Activated CD4-positive, alpha-beta T cell treated with anti-CD3 and anti-CD28 coated beads, Interleukin-2, amount 50 U/mL, for 16 hours (primary cell): Measurements from ENCODE around the gene PIF1.
"Not testable (repeated sequence)": the region's sequence is repeated elsewhere in the genome, so short reads cannot be mapped to it uniquely, and the experiment has no call there.

ENCODE experiments used
- DNase-seq: peaks from one replicate; pipeline ENCODE4 v3.0.0-alpha.2; 2020

The PIF1 gene

GRCh38 chr15:64847448-64847847 is 22.0 kb upstream of the PIF1 start:
- DNase-seq, result no peak

- DNase-seq, result no peak
Measured at GRCh38 chr15:64847016-64847415, 21.6 kb upstream of the PIF1 start.

- no peak for DNase-seq
Measured at GRCh38 chr15:64845831-64846595, 20.6 kb upstream of the PIF1 start.

- no peak for DNase-seq
Measured at GRCh38 chr15:64845183-64845611, 19.8 kb upstream of the PIF1 start.

- peak; percentile 53 for DNase-seq
Measured at GRCh38 chr15:64844576-64845145, 19.2 kb upstream of the PIF1 start.

GRCh38 chr15:64843991-64844390 is 18.5 kb upstream of the PIF1 start:
- DNase-seq, result no peak

- DNase-seq, result peak; percentile 22
Measured at GRCh38 chr15:64842986-64843561, 17.6 kb upstream of the PIF1 start.

GRCh38 chr15:64842096-64842939 is 16.9 kb upstream of the PIF1 start:
- peak; percentile 18 for DNase-seq

GRCh38 chr15:64841344-64842095 is 16.1 kb upstream of the PIF1 start, which contains the start of gene PLEKHO2:
TSS of gene PLEKHO2 (plus strand) at chr15:64841915. CDS start at chr15:64842017, 102 bp downstream.
- peak; percentile 95 for DNase-seq

- DNase-seq, result no peak
Measured at GRCh38 chr15:64841060-64841343, 15.6 kb upstream of the PIF1 start.

GRCh38 chr15:64837502-64837901 is 12.1 kb upstream of the PIF1 start:
- DNase-seq, result peak; percentile 53

- no peak for DNase-seq
Measured at GRCh38 chr15:64836023-64836536, 10.6 kb upstream of the PIF1 start.

GRCh38 chr15:64833690-64834089 is 8.2 kb upstream of the PIF1 start:
- DNase-seq, result no peak

- no peak for DNase-seq
Measured at GRCh38 chr15:64828985-64829384, 3.5 kb upstream of the PIF1 start.

GRCh38 chr15:64824929-64825430 is 467 bp downstream of the PIF1 start:
- no peak for DNase-seq

GRCh38 chr15:64816452-64816851 is 9.0 kb downstream of the PIF1 start:
- no peak for DNase-seq

GRCh38 chr15:64814965-64815364 is 10.5 kb downstream of the PIF1 start:
- DNase-seq, result not testable (repeated sequence)

- not testable (repeated sequence) for DNase-seq
Measured at GRCh38 chr15:64814283-64814682, 11.2 kb downstream of the PIF1 start.

GRCh38 chr15:64813075-64813474 is 12.4 kb downstream of the PIF1 start:
- no peak for DNase-seq

GRCh38 chr15:64810497-64811326 is 14.7 kb downstream of the PIF1 start:
- DNase-seq, result no peak
